Transverse colon (tissue), 4 donors: ENCODE results near the gene TBC1D9. TPM values are rescaled to one million over a fixed set of nuclear protein-coding genes. Genes with fewer than 3 reads are reported as not detected.

Experiments
- DNase-seq: peaks from one replicate; pipeline ENCODE4 v3.0.0-alpha.2; 2019
- H3K27ac ChIP-seq, 4 donors: fragments of 200-600 bp; sonication (generic); 2 replicates each; pipeline ENCODE4 v1.5.1; 2016 to 2018; ENCODE audit warnings: inconsistent platforms in 4 of 4
- H3K27me3 ChIP-seq: fragments of 200-600 bp; sonication (generic); 2 replicates; pipeline ENCODE4 v1.5.1; 2017; ENCODE audit warnings: inconsistent platforms
- H3K36me3 ChIP-seq, 4 donors: fragments of 200-600 bp; sonication (generic); 2 replicates each; pipeline ENCODE4 v1.5.1; 2017 to 2019; ENCODE audit warnings: inconsistent platforms in 4 of 4
- H3K4me1 ChIP-seq, 4 donors: fragments of 200-600 bp; sonication (generic); 2 replicates each; pipeline ENCODE4 v1.5.1; 2017 to 2020; ENCODE audit warnings: inconsistent platforms in 4 of 4
- H3K4me3 ChIP-seq, 4 donors: fragments of 200-600 bp; sonication (generic); 1 replicate in 1 of 4; 2 replicates in 3 of 4; pipeline versions ENCODE4 v1.5.1 to v1.6.1; 2017 to 2019; ENCODE audit warnings: inconsistent platforms in 4 of 4
- H3K9me3 ChIP-seq, 2 donors: fragments of 200-600 bp; sonication (generic); 2 replicates each; pipeline ENCODE4 v1.5.1; 2017 to 2019; ENCODE audit warnings: inconsistent platforms in 2 of 2
- CTCF ChIP-seq, 5 experiments: fragments of 200-600 bp in 3 of 5; fragments of 450-650 bp in 2 of 5; sonication (generic) in 3 of 5; IDR thresholded peaks; 1 replicate in 2 of 5; 2 replicates in 3 of 5; pipeline ENCODE4 v1.5.1; 2016 to 2017; ENCODE audit warnings: antibody characterized with exemption in 5 of 5, inconsistent platforms in 3 of 5, mild to moderate bottlenecking in 2 of 5, moderate library complexity in 1 of 5
- EP300 ChIP-seq: sonication (generic); formaldehyde crosslinking; IDR thresholded peaks from one replicate; pipeline ENCODE4 v1.6.1; 2017; ENCODE audit warnings: antibody characterized with exemption, low read depth
- POLR2A ChIP-seq: fragments of 450-650 bp; IDR thresholded peaks from one replicate; pipeline ENCODE4 v1.6.1; 2016; ENCODE audit warnings: antibody characterized with exemption, mild to moderate bottlenecking, moderate library complexity
- POLR2AphosphoS5 ChIP-seq, 3 donors: sonication (generic); formaldehyde crosslinking; IDR thresholded peaks; one replicate each; pipeline ENCODE4 v1.6.1; 2016; ENCODE audit warnings: antibody characterized with exemption in 3 of 3
- WGBS, 2 donors: methylation state at CpG; one replicate each; pipeline ENCODE4 v1.1.5; 2018; ENCODE audit warnings: low coverage in 1 of 2; 5-methylcytosine and 5-hydroxymethylcytosine counted together
- in situ Hi-C, 4 donors: fragments of 200-750 bp; cut with MboI; loops; one replicate each; pipeline versions ENCODE4 v1.15.0 to v1.15.1; 2017; ENCODE audit warnings: low sequenced_read_pairs in 3 of 4, low pct_ligation_motif_present in 1 of 4, low pct_unique_long_range_greater_than_20kb in 1 of 4
- intact Hi-C: fragments of 100-400 bp; cut with DNase I; formaldehyde crosslinking; loops from one replicate; pipeline ENCODE4 v1.15.1; 2023; ENCODE audit warnings: low total_unique reads
- total RNA-seq, 4 donors: library from RNA; depleted of rRNA; stranded (reverse); fragments of >200 nt; gene quantifications; one replicate each; pipeline ENCODE4 v1.1.0, GENCODE V29; 2016

TBC1D9 gene
- total RNA-seq, 4 donors from 2014 or later = 8.2 to 21.4 (median 16.3) TPM

GRCh38 chr4:140725556-140725955 is 30.6 kb downstream of the TBC1D9 start:
- Histone ChIP-seq H3K27me3 (no peaks in the 10 kb centered on the region), H3K36me3 (no peaks in the 10 kb centered on the region), H3K9me3 (no peaks in the 10 kb centered on the region), H3K27ac (no peak overlapping the region), H3K4me3 (no peak overlapping the region), H3K4me1 (peaks cover 0 to 42% (median 25%) of the 10 kb centered on the region in 4 donors)
- 95 to 97% methylated on average over 4 to 5 of the region's 5 CpGs for WGBS, 2 donors
- TF ChIP-seq CTCF (IDR thresholded peaks at IDR 0.05) = no peak
- TF ChIP-seq EP300 = no peak
- TF ChIP-seq POLR2A = no peak
- no peak for TF ChIP-seq POLR2AphosphoS5 (IDR thresholded peaks at IDR 0.05)
- in situ Hi-C loops = no loop called here
- DNase-seq = no peak
- intact Hi-C loops = no loop called here

GRCh38 chr4:140724760-140725159 is 31.4 kb downstream of the TBC1D9 start:
- in situ Hi-C loops = no loop called here
- Histone ChIP-seq H3K4me3 (no peak overlapping the region), H3K9me3 (no peaks in the 10 kb centered on the region), H3K27me3 (no peaks in the 10 kb centered on the region), H3K27ac (no peak overlapping the region), H3K36me3 (no peaks in the 10 kb centered on the region), H3K4me1 (peaks cover 0 to 44% (median 25%) of the 10 kb centered on the region in 4 donors)
- no peak for DNase-seq
- TF ChIP-seq POLR2A (no peak), EP300 (no peak), POLR2AphosphoS5 (IDR thresholded peaks at IDR 0.05) (no peak), CTCF (IDR thresholded peaks at IDR 0.05) (no peak)
- 75 to 87% methylated on average over 5 of the region's 5 CpGs for WGBS, 2 donors
- intact Hi-C loops = no loop called here

GRCh38 chr4:140720387-140721304 is 35.5 kb downstream of the TBC1D9 start:
- 57 to 68% methylated on average over 3 to 8 of the region's 9 CpGs for WGBS, 2 donors
- Histone ChIP-seq H3K4me1 (peaks cover 0 to 29% (median 5%) of the 10 kb centered on the region in 4 donors), H3K27me3 (no peaks in the 10 kb centered on the region), H3K27ac (peak overlapping the region; percentile 40 to 59 (median 51)), H3K9me3 (no peaks in the 10 kb centered on the region), H3K36me3 (no peaks in the 10 kb centered on the region), H3K4me3 (peak overlapping the region in 1 of 4 donors; percentile 10)
- in situ Hi-C loops (no loop called here), intact Hi-C loops (no loop called here)
- DNase-seq = no peak
- TF ChIP-seq POLR2AphosphoS5 (IDR thresholded peaks at IDR 0.05) = no peak
- TF ChIP-seq CTCF (IDR thresholded peaks at IDR 0.05) = no peak
- no peak for TF ChIP-seq EP300
- no peak for TF ChIP-seq POLR2A

GRCh38 chr4:140719686-140720085 is 36.5 kb downstream of the TBC1D9 start:
- Histone ChIP-seq H3K9me3 (no peaks in the 10 kb centered on the region), H3K4me1 (peaks cover 0 to 29% (median 5%) of the 10 kb centered on the region in 4 donors), H3K36me3 (no peaks in the 10 kb centered on the region), H3K27ac (peak overlapping the region in 2 of 4 donors; percentile 4 to 8), H3K4me3 (no peak overlapping the region), H3K27me3 (no peaks in the 10 kb centered on the region)
- no peak for DNase-seq
- intact Hi-C loops (no loop called here), in situ Hi-C loops (no loop called here)
- WGBS, 2 donors = 88 to 94% methylated on average over 2 of the region's 2 CpGs
- no peak for TF ChIP-seq CTCF (IDR thresholded peaks at IDR 0.05)
- no peak for TF ChIP-seq EP300
- no peak for TF ChIP-seq POLR2A
- no peak for TF ChIP-seq POLR2AphosphoS5 (IDR thresholded peaks at IDR 0.05)
